ENCODE results near the gene NEGR1. TPM values are rescaled to one million over a fixed set of nuclear protein-coding genes. Genes with fewer than 3 reads are reported as not detected.

NEGR1 gene
- total RNA-seq, 4 donors from 2014 or later: 33.3 to 73.0 (median 54.1) TPM

DNA sequence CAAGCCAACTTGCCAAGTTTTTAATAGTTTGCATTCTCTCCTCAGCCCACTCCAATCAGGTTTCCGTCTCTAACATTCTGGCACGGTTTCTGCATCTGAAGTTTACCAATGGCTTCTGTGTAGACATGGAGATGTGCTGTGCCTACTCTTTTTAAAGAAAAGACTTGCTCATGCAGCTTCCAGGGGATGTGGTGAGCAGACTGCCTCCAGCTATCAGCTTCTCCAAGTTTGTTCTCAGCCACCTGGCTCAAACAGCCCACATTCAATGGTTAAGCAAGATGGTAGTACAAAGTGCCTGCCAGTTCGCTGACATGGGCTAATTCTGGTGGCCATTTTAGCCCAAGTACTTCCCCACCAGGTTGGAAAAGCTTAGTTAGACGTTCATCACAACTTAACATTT lies 465.3 kb downstream of the NEGR1 start:
- no peak for ATAC-seq
- Histone ChIP-seq H3K4me1 (no peaks in the 10 kb centered on the region), H3K27me3 (no peaks in the 10 kb centered on the region), H3K4me3 (no peak overlapping the region), H3K36me3 (no peaks in the 10 kb centered on the region), H3K27ac (no peak overlapping the region), H3K9me3 (no peaks in the 10 kb centered on the region)
- TF ChIP-seq POLR2A (IDR thresholded peaks at IDR 0.05) (no peak), POLR2AphosphoS5 (IDR thresholded peaks at IDR 0.05) (no peak), EP300 (IDR thresholded peaks at IDR 0.05) (no peak)
- TF ChIP-seq, protein P1, sequence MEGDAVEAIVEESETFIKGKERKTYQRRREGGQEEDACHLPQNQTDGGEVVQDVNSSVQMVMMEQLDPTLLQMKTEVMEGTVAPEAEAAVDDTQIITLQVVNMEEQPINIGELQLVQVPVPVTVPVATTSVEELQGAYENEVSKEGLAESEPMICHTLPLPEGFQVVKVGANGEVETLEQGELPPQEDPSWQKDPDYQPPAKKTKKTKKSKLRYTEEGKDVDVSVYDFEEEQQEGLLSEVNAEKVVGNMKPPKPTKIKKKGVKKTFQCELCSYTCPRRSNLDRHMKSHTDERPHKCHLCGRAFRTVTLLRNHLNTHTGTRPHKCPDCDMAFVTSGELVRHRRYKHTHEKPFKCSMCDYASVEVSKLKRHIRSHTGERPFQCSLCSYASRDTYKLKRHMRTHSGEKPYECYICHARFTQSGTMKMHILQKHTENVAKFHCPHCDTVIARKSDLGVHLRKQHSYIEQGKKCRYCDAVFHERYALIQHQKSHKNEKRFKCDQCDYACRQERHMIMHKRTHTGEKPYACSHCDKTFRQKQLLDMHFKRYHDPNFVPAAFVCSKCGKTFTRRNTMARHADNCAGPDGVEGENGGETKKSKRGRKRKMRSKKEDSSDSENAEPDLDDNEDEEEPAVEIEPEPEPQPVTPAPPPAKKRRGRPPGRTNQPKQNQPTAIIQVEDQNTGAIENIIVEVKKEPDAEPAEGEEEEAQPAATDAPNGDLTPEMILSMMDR (IDR thresholded peaks at IDR 0.05): no peak
- WGBS, 2 donors (ENCODE audit: low coverage in 1 of 2): 66 to 76% methylated on average over 4 of the region's 4 CpGs

DNA sequence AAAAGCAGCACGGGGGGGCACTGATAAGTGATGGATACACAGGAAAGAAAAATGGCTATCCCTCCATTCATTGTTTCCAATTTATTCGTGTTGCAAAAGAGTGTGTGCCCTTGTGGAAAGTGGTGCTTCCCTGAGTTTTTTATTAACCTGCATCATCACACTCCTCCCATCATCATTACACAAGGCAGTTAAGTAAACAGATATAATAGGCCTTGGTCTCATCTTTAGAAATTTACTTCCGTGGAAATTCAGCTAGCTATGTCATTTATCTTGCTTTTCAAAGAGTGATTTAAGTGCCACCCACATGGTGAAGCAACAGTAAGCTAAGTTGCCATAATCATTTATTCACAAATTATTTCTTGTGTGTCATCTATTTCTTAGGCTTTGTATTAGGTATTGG lies 473.3 kb downstream of the NEGR1 start:
- ATAC-seq: no peak
- no peaks in the 10 kb centered on the region for H3K4me1 ChIP-seq
- H3K4me3 ChIP-seq: no peak overlapping the region
- 58 to 60% methylated on average over 3 of the region's 3 CpGs for WGBS, 2 donors (ENCODE audit: low coverage in 1 of 2)
- TF ChIP-seq POLR2A (IDR thresholded peaks at IDR 0.05): no peak
- TF ChIP-seq, protein P1 (IDR thresholded peaks at IDR 0.05): no peak
- no peak for TF ChIP-seq POLR2AphosphoS5 (IDR thresholded peaks at IDR 0.05)
- no peak for TF ChIP-seq EP300 (IDR thresholded peaks at IDR 0.05)
- H3K36me3 ChIP-seq: no peaks in the 10 kb centered on the region
- no peaks in the 10 kb centered on the region for H3K9me3 ChIP-seq
- H3K27me3 ChIP-seq: no peaks in the 10 kb centered on the region
- no peak overlapping the region for H3K27ac ChIP-seq

DNA sequence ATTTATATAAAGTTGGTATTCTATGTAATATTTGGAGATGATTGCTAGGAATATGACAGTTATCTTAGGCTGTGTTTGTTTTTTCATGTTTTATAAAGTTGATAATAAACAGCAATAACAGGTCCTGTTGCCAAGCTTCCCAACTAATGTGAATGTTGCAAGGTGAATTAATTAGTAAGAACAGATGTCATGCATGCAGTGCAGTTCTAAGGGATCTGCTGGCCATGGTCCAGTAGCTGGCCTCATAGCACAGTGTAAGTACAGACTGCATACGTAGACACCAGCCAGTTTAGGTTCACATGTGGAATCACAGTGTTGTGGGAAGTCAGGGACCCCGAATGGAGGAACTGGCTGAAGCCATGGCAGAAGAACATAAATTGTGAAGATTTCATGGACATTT lies 478.2 kb downstream of the NEGR1 start:
- ATAC-seq: no peak
- H3K9me3 ChIP-seq: no peaks in the 10 kb centered on the region
- TF ChIP-seq EP300 (IDR thresholded peaks at IDR 0.05) (no peak), POLR2AphosphoS5 (IDR thresholded peaks at IDR 0.05) (no peak), POLR2A (IDR thresholded peaks at IDR 0.05) (no peak)
- TF ChIP-seq, protein P1 (IDR thresholded peaks at IDR 0.05): no peak
- H3K27ac ChIP-seq: no peak overlapping the region
- H3K4me3 ChIP-seq: no peak overlapping the region
- no peaks in the 10 kb centered on the region for H3K4me1 ChIP-seq
- 71 to 100% methylated on average over 1 to 2 of the region's 2 CpGs for WGBS, 2 donors (ENCODE audit: low coverage in 1 of 2)
- H3K36me3 ChIP-seq: no peaks in the 10 kb centered on the region
- H3K27me3 ChIP-seq: no peaks in the 10 kb centered on the region

DNA sequence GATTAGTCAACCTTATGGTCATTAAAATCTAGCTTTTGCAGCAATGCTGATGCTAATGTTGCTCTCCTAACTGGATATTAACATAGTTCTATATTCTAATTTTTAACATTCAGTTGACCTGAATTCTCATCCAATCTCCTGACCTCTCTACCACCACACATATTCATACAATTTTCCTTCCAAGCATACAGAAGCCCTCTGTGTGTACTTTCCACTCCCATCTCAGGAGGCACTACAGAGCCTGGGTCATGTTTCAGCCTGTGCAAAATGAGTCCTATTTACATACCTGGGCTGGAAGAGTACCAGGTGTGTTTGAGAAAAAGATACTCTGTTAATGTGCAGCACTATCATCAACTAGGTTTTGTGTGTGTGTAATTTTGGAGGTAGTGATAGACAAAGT lies 486.3 kb downstream of the NEGR1 start:
- Histone ChIP-seq H3K4me3 (no peak overlapping the region), H3K27ac (no peak overlapping the region), H3K27me3 (no peaks in the 10 kb centered on the region), H3K36me3 (no peaks in the 10 kb centered on the region), H3K9me3 (no peaks in the 10 kb centered on the region), H3K4me1 (no peaks in the 10 kb centered on the region)
- no peak for TF ChIP-seq POLR2AphosphoS5 (IDR thresholded peaks at IDR 0.05)
- TF ChIP-seq, protein P1 (IDR thresholded peaks at IDR 0.05): no peak
- TF ChIP-seq EP300 (IDR thresholded peaks at IDR 0.05): no peak
- TF ChIP-seq POLR2A (IDR thresholded peaks at IDR 0.05): no peak
- no peak for ATAC-seq

DNA sequence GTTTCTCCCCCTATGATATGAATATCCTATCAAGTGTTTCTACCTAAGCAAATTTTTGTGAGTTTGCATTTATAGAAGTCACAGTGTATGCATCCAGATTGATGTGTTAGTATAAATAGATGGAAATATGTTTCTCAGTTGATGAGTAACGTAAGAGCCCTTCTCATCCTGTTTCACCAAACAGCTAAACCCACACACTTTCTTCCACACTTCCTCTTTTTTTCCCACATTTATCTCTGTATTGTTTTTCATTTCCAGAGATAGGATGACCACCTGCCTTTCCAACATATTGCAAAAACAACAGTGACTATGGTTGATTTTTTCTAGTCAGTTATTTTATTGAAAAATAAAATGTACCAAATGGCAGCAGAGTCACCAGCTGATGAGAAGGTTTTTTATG lies 490.1 kb downstream of the NEGR1 start:
- no peak for TF ChIP-seq EP300 (IDR thresholded peaks at IDR 0.05)
- TF ChIP-seq, protein P1 (IDR thresholded peaks at IDR 0.05): no peak
- TF ChIP-seq POLR2AphosphoS5 (IDR thresholded peaks at IDR 0.05): no peak
- no peak for TF ChIP-seq POLR2A (IDR thresholded peaks at IDR 0.05)
- H3K36me3 ChIP-seq: no peaks in the 10 kb centered on the region
- 47 to 57% methylated on average over 1 of the region's 1 CpG for WGBS, 2 donors (ENCODE audit: low coverage in 1 of 2)
- H3K27me3 ChIP-seq: no peaks in the 10 kb centered on the region
- no peak overlapping the region for H3K27ac ChIP-seq
- H3K9me3 ChIP-seq: no peaks in the 10 kb centered on the region
- no peak overlapping the region for H3K4me3 ChIP-seq
- H3K4me1 ChIP-seq: peaks cover 0 to 5% (median 0%) of the 10 kb centered on the region in 3 donors
- ATAC-seq: no peak

All from gastroesophageal sphincter (tissue), 4 donors.